ENCODE measurements around the gene NEK4.

DNA sequence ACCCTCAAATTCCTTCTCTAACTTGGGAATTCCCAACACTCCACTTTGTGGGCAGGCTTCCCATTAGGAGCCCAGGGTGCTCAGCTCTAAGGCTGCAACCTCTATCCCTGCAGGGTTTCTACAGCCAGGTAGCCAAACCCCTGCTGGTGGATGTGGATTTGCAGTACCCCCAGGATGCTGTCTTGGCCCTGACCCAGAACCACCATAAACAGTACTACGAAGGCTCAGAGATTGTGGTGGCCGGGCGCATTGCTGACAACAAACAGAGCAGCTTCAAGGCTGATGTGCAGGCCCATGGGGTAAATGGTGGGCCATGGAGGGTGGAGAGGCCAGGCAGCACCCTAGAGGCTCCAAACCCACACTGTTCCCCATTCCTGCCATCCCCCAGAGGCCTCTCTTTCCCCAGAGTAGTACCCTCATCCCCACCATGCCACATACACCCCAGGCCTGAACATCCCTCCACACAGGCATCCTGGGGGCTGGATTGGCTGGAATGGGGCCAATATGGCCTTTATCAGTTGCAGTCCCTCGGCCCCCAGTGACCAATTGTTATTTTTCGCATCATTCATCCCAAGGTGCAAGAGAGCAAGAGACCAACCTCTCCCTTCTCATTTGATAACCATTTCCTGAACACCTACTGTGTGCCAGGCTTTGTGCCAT is 14.3 kb upstream of the NEK4 start:
- TF ChIP-seq CTCF (IDR thresholded peaks at IDR 0.05; ENCODE audit: insufficient read depth, low read depth, low read length), result no peak
- TF ChIP-seq EZH2 (IDR thresholded peaks at IDR 0.05; ENCODE audit: insufficient read depth, low read length), result no peak

All from astrocyte (in vitro differentiated cells and primary cell).